H54 (cell line): ENCODE data around the gene EGFL6.
"Not testable (repeated sequence)": the region's sequence is repeated elsewhere in the genome, so short reads cannot be mapped to it uniquely, and the experiment has no call there.

Experiments
- DNase-seq: peaks from one replicate; pipeline ENCODE4 v3.0.0; 2011; ENCODE audit warnings: low spot score, mixed read lengths; ENCODE audit not compliant: insufficient read length
- FAIRE-seq: peaks from 3 replicates; lab custom pipeline; 2011; peaks lifted over from hg19 to GRCh38; lab: Jason Lieb, UNC
- POLR2A ChIP-seq: IDR thresholded peaks from 2 replicates; pipeline ENCODE4 v1.6.1; 2011; ENCODE audit warnings: low read depth, mild to moderate bottlenecking, low read length

Gene EGFL6

DNA sequence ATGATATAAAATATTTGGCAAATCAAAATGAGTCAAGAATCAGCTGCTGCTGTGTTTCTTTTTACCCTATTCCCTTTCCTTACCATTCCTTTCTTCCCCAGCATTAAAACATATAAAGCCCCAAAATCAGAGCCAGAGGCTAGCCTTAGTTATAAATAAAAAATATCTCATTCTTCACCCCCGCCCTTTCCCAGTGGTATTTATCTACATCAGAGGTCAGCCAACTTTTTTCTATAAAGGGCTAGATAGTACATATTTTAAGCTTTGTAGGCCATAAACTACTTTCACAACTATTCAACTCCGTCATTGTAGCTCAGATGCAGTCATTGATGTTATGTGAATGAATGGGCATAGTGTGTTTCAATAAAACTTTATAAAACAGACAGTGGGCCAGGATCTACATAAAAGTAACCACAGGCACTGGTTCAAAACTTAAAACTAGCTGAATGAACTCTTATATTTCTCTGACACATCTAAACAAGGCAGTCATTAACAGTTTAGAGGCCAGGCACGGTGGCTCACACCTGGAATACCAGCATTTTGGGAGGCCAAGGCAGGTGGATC lies 53.1 kb downstream of the EGFL6 start:
- TF ChIP-seq POLR2A: no peak
- FAIRE-seq: no peak
- DNase-seq: no peak

DNA sequence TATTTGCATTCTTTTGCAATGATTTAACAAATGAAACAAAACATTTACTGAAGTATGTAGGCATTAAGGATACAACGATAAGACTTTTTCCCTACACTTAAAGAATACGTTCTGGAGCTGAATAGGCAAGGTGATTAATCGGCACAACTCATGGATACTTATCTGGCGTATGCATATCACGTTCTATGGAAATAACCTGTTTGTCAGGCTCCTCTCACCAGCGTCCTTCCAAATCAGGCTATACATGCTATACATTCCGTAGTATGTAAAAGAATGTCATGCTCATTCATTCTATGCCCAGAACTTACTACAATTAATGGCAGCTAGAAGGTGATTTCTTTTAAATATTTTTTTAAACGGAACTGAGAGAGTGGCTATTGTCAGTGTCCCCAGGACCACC lies 57.9 kb downstream of the EGFL6 start:
- TF ChIP-seq POLR2A: no peak
- DNase-seq (no peak), FAIRE-seq (no peak)

DNA sequence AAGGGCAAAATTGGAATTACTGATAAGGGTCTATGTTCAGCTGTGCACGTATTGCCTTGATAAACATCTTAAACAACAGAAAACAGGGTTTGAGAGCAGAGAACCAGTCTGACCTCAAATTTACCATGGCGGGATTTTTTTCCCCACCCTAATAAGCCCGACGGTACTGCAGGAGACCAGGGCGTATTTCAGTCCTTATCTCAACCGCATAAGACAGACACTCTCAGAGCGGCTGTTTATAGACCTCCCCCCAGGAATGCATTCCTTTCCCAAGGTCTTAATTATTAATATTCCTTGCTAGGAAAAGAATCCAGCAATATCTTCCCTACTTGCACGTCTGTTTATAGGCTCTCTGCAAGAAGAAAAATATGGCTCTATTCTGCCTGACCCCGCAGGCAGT lies 67.8 kb downstream of the EGFL6 start:
- not testable (repeated sequence) for DNase-seq, FAIRE-seq

DNA sequence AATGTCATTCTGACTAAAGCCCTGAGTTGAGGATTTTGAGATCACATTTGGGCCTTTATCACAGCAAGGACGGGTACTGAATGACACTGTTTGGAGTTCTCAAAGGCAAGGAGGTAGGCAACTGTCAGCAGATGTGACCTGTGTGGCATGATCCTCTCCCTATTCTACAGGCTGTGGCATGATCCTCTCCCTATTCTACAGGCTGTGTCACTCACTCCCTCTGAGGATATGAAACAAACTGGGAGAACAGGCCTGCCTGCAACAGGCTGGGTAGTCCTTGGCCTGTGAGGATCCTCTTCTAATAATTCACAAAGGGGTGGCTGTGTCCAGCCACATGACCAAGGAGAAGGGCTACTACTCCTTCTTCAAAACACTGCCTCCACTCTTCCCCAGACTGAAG lies 68.6 kb downstream of the EGFL6 start:
- DNase-seq (no peak), FAIRE-seq (no peak)
- no peak for TF ChIP-seq POLR2A

DNA sequence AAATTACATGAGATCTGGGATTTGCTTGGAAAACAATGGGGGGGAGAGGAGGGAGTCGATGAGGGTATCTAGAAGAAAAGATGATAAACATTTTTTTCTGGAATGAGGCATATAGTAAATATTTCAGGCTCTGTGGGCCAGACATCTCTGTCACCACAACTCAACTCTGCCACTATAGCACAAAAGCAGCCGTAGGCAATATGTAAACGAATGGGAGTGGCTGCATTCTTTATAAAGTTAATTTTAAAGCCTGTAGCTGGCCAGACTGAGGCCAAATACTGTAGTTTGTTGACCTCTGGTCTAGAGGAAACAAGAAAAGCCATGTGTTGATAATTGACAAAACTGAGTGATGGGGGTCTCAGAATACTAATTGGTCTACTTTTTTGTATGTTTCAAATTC lies 69.4 kb downstream of the EGFL6 start:
- DNase-seq (no peak), FAIRE-seq (no peak)
- no peak for TF ChIP-seq POLR2A

DNA sequence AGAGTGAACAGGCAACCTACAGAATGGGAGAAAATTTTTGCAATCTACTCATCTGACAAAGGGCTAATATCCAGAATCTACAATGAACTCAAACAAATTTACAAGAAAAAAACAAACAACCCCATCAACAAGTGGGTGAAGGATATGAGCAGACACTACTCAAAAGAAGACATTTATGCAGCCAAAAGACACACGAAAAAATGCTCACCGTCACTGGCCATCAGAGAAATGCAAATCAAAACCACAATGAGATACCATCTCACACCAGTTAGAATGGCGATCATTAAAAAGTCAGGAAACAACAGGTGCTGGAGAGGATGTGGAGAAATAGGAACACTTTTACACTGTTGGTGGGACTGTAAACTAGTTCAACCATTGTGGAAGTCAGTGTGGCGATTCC lies 72.3 kb downstream of the EGFL6 start:
- not testable (repeated sequence) for DNase-seq, FAIRE-seq

DNA sequence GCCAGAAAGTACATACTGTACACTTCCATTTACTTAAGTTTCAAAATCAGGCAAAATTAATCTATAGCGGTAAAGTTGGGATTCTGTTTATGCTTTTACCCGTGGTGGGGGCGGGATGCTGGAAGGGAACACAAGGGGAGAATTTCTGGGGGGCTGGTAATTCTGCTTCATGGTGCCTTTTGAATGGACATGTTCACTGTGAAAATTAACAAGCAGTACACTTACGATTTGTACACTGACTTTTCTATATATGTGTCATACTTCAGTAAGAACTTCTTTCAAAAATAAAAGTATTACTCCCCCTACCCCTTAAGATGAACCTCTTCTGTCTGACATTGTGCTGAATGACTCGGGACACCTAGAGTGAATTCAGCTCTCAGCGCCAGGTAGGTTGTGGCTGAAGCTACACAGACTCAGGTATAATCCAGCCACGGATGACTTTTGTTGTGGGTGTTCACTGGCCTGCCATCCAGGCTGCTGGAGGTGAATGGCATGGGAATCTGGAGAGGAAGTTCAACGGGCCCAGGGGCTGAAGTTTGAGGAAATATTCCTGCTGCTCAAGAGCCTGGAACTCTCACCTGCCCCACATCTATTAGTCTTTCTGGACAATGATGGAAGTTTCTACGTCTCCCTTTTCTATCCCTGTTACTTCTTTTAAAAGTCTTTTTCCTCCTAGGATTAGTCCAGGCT lies 76.2 kb downstream of the EGFL6 start:
- DNase-seq (no peak), FAIRE-seq (no peak)
- TF ChIP-seq POLR2A: no peak

DNA sequence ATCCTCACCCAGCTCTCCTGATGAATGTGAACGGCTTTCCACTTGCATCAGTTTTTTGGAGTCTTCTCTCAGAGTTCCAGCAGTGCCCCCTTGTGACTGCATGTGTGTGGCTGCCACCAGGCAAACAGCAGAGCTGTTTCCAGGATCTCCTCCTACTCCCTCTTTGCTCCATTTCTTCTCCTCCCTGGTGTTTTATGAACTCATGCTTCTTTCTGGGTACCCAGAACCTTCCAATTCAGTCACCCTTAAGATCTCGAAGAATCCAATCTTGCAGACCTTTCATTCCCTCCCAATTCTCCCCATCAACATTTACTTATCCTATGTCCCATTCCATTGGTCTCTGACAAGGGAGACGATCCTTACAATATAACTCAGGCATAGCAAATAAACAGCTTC lies 76.8 kb downstream of the EGFL6 start:
- FAIRE-seq: no peak
- TF ChIP-seq POLR2A: no peak
- no peak for DNase-seq

DNA sequence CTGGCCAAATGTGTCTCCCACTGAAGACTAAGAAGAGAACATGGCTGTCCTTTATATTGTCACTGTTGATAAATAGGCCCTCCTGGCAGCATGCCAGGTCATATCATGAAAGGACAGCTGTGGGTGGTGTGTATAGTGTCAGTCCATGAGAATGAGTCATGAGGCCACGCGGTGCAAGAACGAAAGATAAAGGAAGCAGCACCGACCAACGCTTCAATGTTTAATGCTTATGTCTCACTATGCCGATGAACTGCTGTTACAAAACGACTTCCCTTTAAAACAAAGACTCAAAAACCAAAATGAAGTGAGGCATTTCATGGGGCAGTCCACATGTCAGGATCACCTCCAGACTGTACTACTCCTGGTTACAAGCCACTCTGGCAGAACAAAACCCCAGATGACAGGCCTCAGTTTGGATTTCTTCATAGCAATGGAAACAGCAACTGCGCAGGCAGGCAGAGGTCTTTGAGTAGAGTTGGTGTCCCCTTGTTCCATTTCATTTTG lies 78.4 kb downstream of the EGFL6 start:
- no peak for FAIRE-seq
- DNase-seq: no peak
- no peak for TF ChIP-seq POLR2A

DNA sequence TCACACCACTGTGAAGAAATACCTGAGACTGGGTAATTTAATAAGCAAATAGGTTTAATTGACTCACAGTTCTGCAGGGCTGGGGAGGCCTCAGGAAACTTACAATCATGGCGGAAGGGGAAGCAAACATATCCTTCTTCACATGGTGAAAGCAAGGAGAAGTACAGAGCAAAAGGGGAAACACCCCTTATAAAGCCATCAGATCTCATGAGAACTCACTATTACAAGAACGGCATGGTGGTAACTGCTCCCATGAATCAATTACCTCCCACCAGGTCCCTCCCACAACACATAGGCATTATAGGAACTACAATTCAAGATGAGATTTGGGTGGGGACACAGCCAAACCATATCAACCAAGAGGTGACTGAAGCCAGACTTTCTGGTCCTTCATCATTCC lies 78.9 kb downstream of the EGFL6 start:
- DNase-seq, FAIRE-seq: not testable (repeated sequence)

DNA sequence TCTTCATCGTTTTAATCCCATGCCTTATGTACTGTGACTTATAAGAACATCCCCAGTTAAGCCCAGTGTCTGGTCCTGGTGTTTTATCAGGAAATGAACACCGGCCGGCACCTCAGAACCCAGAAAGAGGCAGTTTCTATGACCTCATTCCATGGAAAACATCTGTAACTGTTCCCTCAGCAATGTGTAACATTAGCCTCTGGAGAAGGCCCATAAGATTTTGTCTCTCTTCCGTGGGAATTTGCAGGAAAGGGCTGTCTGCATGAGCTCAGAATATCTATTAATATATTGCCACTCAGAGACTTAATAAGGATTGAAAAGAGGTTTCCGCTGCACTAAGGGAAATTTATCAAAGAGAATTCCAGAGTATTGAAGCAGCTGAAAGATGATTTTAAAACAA lies 80.4 kb downstream of the EGFL6 start:
- no peak for TF ChIP-seq POLR2A
- FAIRE-seq: no peak

DNA sequence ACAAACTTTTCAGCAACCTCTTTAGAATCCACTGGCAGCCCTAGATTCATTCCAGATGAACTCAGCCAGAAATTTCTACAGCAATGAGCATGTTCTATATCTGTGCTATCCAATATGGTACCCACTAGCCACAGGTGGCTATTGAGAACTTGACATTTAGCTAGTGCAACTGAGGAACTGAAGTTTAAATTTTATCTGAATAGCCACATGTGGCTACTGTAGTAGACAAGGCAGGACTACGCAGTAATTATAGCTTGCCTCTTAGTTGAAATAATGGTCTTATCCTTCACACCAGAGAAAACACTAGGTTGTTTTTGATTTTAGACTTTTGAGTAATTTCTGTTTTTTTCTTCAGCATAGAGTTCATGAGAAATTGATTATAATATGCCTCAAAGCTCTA lies 80.9 kb downstream of the EGFL6 start:
- DNase-seq: no peak
- no peak for FAIRE-seq
- TF ChIP-seq POLR2A: no peak

More for the DNA sequence above, 80.4 kb downstream of the EGFL6 start:
- no peak for DNase-seq

DNA sequence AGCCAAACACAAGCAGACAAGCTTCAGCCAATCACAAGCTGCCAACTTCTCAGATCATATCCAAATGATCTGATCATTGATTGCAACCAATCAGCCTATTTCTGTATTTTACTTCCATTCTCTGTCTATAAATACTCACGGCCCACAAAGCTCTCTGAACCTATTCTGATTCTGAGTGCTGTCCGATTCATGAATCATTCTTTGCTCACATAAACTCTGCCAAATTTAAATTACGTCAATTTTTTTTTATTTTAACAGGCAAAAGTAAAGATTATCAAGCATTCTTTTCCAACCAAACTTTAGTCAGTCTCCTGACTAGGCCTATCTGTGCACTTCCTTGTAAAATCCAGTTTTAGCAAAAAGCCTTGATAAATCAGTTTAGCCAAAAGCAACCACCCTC lies 81.7 kb downstream of the EGFL6 start:
- DNase-seq (no peak), FAIRE-seq (no peak)
- TF ChIP-seq POLR2A: no peak

DNA sequence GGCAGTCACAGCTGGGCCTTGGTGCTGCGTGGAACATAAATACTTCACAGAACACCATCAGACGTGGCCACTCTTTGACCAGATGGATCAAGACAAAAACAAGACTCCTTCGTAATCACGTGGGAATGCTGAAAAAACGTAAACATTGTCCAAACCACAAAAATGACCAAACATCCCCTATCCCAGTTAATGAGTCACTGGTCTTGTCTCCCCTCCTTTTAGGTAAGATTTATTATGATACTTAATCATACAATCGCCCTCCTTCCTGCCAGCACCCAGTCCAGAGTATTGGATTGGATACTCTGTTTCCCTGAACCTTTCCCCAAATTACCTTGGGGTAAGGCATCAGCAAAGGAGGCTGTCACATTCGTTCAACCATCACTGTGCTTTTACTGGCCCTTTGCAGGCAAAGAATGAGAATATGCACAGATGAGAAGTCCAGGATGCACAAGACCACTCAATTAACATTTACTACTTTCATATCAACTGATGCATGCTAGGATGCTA lies 82.9 kb downstream of the EGFL6 start:
- no peak for DNase-seq
- no peak for TF ChIP-seq POLR2A
- FAIRE-seq: no peak
